Brain microvascular endothelial cell (primary cell): Measurements from ENCODE around the gene TOMM70.
"Not testable (repeated sequence)": the region's sequence is repeated elsewhere in the genome, so short reads cannot be mapped to it uniquely, and the experiment has no call there.

Experiments
- DNase-seq: peaks from one replicate; pipeline ENCODE4 v3.0.0-alpha.2; 2020
- H3K27ac ChIP-seq: fragments of 250-450 bp; sonication (Bioruptor Pico); 2 replicates; pipeline ENCODE4 v1.5.1; 2020; ENCODE audit warnings: mild to moderate bottlenecking, moderate library complexity
- H3K27me3 ChIP-seq: fragments of 250-450 bp; sonication (Bioruptor Pico); replicated peaks from 2 replicates; pipeline ENCODE4 v1.5.1; 2020; ENCODE audit warnings: mild to moderate bottlenecking
- H3K36me3 ChIP-seq: fragments of 250-450 bp; sonication (Bioruptor Pico); replicated peaks from 2 replicates; pipeline ENCODE4 v1.5.1; 2020; ENCODE audit warnings: mild to moderate bottlenecking
- H3K4me3 ChIP-seq: 2 replicates; pipeline ENCODE4 v1.5.1; 2011; ENCODE audit warnings: low read depth, mild to moderate bottlenecking, control low read depth, low read length, moderate library complexity
- CTCF ChIP-seq: IDR thresholded peaks from 2 replicates; pipeline ENCODE4 v1.5.1; 2011; ENCODE audit warnings: low read depth, mild to moderate bottlenecking, moderate library complexity, low read length, control low read depth, inconsistent platforms; ENCODE audit errors: missing control alignments
- in situ Hi-C: cut with HindIII; loops from 2 replicates; pipeline ENCODE4 v1.10.0; 2017; ENCODE audit warnings: low sequenced_read_pairs, low pct_ligation_motif_present

The TOMM70 gene

GRCh38 chr3:100400780-100401673 is at the start of gene TOMM70, which contains the start of gene LNP1:
Gene TOMM70 (minus strand): TSS chr3:100401089. CDS start chr3:100400949, 140 bp downstream.
Gene LNP1 (plus strand): TSS chr3:100401539. CDS start chr3:100429730, 28,191 bp downstream.
- Histone ChIP-seq H3K4me3 (peak within 1 kb of the TSS; percentile 94), H3K27ac (peak within 1 kb of the TSS; percentile 92), H3K27me3 (no peaks in the 10 kb centered on the region), H3K36me3 (no peaks in the 10 kb centered on the region)
- in situ Hi-C loops, result no loop called here
- no peak for TF ChIP-seq CTCF
- DNase-seq, result peak; percentile 98

GRCh38 chr3:100449214-100449613 is 48.3 kb upstream of the TOMM70 start:
- Histone ChIP-seq H3K27me3 (no peaks in the 10 kb centered on the region), H3K36me3 (no peaks in the 10 kb centered on the region), H3K27ac (no peak overlapping the region), H3K4me3 (no peak overlapping the region)
- in situ Hi-C loops, result no loop called here
- no peak for TF ChIP-seq CTCF
- DNase-seq, result no peak

DNA sequence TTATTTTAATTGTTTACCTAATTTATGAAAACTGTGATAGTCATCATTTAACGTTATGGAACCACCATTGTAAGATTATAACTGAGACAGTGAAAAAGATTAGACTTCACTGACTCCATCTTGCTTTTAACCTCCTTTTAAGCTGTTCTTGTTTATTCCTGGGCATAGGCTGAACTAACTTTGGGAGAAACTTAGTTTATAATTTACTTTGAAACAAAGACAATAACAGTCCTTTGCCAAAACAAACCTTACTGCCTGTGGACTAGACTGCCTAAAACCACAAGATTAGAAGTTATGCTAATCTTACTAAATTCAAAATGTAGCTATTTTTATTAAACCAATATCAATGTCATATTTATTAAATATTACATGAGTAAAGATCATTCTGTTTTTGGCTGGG is 47.2 kb upstream of the TOMM70 start:
- no peak overlapping the region for H3K27ac ChIP-seq
- DNase-seq, result no peak
- H3K36me3 ChIP-seq, result no peaks in the 10 kb centered on the region
- in situ Hi-C loops, result no loop called here
- no peaks in the 10 kb centered on the region for H3K27me3 ChIP-seq
- TF ChIP-seq CTCF, result no peak
- H3K4me3 ChIP-seq, result no peak overlapping the region

DNA sequence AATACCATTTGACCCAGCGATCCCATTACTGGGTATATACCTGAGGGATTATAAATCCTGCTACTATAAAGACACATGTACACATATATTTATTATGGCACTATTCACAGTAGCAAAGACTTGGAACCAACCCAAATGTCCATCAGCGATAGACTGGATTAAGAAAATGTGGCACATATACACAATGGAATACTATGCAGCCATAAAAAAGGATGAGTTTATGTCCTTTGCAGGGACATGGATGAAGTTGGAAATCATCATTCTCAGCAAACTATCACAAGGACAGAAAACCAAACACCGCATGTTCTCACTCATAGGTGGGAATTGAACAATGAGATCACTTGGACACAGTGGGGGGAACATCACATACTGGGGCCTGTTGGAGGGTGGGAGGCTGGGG is 46.2 kb upstream of the TOMM70 start:
- H3K4me3 ChIP-seq, H3K36me3 ChIP-seq, DNase-seq, H3K27me3 ChIP-seq, H3K27ac ChIP-seq, in situ Hi-C loops: not testable (repeated sequence)

DNA sequence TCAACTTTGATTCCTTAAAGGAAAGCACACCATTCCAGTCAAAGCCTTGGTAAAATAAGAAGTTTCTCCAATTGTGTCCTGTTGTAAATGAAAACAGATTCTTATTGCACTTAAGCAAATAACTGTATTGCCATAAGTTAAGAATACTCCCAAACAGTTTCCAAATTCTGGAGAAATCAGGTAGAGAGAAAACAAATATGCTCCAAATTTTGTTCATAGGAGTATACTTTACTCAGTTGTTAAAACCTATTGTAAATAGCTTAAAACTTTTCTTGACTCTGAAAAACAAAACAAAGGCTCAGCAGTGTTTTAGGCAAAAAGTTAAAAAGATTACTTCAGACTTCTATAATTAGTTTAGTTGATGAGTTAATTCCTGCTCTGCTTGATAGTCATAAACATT is 42.8 kb upstream of the TOMM70 start:
- H3K36me3 ChIP-seq, result no peaks in the 10 kb centered on the region
- in situ Hi-C loops, result no loop called here
- no peak for DNase-seq

More for the DNA sequence above, 42.8 kb upstream of the TOMM70 start:
- no peaks in the 10 kb centered on the region for H3K27me3 ChIP-seq
- no peak overlapping the region for H3K27ac ChIP-seq
- no peak overlapping the region for H3K4me3 ChIP-seq
- no peak for TF ChIP-seq CTCF
